COR-L47 (cell line): Measurements from ENCODE around the gene WDR54.

Experiments used
- DNase-seq: peaks from one replicate; lab custom pipeline; 2025; lab: John Stamatoyannopoulos, UW

Gene WDR54, protein sequence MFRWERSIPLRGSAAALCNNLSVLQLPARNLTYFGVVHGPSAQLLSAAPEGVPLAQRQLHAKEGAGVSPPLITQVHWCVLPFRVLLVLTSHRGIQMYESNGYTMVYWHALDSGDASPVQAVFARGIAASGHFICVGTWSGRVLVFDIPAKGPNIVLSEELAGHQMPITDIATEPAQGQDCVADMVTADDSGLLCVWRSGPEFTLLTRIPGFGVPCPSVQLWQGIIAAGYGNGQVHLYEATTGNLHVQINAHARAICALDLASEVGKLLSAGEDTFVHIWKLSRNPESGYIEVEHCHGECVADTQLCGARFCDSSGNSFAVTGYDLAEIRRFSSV

DNA sequence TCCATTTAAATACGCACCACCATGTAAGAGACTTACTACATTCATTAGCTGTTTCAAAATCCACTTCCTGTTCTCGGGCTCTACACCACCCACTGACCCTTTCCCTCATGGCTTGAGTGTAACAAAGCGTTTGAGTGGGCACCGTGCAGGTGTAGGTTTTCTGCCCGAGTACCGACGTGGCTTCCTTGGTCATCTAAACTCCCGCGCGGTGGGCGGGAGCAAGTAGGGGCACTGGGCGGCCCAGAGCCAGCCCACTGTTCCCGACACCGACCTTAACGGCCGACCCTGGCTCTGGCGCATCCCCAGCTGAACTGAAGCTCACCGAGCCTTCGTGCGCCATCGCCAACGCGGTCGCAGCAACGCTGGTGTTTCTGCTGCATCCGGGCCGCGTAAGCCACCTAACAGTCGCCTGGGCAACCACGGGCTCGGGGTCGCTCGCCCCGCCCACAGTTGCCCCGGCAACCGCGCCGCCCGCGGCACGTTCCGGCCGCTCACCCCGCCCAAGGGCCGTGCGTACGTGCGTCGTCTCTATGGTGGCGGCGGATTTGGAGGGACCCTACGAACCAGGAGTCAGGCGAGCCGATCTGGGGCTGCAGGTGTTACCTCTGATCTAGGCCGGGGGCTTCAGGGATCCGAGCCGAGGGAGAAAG is at the start of gene WDR54, which contains the start of gene C2orf81:
Gene WDR54 (plus strand): TSS at position 510 of the 650 bp plus-strand sequence. CDS start 424 bp downstream, outside the sequence.
Gene C2orf81 (minus strand): TSS at position 399 of the 650 bp plus-strand sequence. CDS start 59 bp downstream, at position 340.
- DNase-seq = peak; percentile 95

DNA sequence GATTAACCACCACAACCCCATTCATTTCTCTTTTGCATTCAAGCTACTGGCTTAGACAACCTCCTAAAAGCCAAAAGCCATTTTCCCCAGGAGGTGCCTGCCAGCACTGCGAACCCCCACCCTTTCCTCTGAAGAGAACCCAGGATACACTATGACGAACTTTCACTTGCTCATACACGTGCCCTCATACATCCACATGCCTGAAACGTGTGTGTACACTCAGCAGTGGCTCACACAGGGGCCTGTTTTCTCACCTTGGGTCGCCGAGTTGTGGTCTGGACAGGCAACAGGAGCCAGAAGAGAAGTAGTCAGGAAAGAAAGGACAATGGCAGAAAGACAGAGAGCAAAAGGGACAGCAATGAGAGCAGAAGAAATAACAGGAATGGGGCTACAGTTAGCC is 48.9 kb upstream of the WDR54 start:
- DNase-seq = no peak

DNA sequence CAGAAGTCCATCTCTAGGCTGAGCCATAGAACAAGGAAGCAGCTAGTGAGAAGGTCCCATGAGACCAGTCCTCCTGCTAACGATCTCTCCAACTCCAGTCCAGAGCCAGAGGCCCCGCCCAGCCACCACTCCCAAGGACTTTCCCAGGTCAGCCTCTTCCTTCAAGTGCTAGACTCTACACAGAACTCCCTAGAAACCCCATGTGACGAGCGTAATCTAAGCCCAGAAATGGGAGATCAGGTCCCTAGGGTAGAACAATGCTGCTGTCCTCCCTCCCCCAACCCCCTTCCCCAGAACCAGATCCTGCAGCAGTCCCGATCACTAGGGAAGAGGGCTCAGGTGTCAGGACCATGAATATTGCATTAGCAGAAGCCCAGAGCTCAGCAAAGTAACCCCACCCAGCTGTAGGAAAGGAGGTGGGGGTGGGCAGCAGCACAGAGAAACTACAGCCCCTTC is 48.3 kb upstream of the WDR54 start:
- no peak for DNase-seq

DNA sequence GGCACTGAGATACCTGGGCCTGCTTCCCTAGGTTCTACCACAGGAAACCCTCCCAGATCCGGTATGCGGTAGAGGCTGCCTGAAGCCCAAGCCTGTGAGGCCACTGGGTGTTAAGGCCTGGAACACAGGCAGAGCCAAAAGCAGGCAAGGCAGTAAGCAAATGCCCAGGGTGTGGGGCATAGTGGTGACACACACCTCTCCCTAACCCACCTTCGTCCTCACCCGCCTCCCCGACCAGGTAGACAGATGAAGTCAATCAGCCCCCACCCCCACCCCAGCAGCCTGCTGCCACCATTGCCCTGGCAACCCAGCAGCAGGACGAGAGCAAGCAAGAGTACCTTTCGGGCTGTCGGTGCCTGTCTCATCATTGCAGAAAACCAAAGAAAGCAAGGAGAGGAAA is 47.5 kb upstream of the WDR54 start:
- DNase-seq = peak; percentile 9

DNA sequence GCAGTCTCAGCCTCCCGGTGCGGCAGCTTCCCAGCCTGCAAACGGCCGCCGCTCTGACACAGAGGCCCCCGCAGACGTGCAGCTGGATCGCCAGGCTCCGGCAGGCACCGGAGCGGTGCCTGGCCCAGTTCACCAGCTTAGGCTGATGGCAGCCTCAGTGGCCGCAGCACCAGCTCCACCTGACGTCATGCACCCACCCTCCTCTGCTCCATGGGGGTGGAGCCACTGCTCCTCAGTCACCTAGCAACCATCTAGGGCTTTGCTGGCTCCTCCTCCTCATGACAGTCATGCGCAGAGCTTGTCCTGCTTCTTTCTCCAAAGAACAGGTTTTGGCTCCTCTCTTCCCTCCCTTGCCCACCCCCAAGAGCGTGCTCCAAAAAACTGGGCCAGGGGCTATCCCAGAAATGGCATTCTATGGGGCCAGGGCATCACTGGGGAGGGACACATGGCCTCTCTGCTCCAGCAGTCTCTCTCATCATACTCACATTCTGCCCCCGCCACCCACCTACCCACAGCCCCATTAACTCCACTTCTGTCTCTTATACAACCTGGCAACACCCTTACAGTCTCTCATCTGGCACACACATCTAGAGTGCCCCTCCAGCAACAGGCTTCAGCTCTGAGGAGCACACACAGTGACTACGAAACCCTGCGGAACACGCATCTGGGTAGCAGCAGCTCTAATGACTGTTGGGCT is 46.9 kb upstream of the WDR54 start:
- DNase-seq = peak; percentile 86

DNA sequence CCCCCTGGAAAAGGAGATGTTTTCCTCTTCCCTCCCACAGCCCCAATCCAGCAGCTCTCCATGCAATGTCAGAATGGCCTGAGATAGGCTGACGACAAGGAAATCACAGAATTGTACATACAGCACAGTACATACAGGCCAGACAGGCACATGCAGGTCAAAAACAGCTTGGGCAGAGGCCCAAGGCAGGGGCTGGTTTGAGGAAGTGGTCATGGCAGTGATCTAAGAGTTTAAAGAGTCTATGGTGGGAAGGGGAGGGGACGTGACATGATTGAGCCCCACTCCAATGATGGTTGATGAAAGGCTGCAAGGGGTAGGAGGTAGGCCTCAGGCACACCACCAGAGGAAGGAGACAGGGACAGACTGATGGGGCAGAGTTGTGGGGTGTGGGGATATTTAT is 45.7 kb upstream of the WDR54 start:
- no peak for DNase-seq

DNA sequence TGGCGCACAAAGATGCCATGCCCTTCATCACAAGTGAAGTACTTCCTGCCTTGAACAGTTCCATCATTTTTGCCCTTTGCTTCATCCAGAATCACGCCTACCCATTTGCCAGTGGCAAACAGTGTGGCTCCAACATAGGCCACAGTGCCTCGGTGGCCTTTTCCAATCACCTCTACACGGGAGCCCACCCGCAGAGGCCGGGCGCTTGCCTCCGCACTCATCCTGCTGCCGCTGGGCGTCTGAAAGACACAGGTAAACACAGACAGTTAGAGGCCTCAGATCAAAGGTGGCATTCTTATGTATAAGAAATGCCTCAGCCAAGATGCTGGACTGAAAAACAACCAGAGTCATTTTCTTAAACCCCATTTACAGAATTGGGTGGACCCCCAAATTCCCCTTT is 43.5 kb upstream of the WDR54 start:
- DNase-seq = no peak

DNA sequence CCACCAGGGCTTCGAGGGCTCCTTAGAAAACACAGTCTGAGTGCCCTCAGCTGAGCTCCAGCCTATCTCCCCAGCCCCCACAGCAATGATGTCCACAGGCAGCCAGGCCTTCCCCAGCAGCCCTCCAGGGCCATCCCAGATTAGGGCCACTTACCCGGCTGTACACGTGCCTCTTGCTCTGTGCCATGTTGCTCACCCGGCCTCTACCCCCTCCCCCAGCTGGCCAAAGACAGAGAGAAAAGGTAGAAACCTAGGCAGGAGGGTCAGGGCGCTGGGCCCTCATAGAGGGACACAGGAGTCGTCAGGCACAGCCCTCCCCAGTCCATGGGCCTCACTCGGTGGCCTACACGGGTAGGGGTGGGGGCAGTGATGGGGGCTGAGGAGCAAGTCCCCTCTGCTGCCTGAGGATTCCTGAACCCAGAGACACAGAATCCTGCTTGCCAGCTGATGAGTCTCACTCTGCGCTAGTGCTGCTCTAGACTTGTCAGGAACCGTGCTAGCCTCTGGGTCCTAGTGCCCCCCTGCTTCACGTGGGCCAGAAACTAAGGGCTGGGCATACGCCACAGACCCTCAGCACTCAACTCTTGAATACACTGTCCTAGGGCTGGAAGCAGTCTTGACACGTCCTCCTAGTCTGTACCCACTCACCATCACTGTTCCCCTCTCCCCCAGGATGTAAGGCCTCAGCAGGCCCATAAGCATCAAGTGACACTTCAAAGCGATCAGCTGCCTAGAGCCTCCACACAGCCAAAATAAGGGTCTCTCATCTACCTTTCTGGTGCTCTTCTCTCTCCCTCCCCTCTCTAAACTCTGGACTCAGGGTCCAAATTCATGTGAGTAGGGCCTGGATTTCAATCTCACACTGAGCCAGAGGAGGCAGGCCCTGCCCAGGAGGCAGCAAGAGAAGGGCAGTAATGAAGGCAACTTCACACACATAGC is 41.4 kb upstream of the WDR54 start, which contains the start of gene DCTN1:
Gene DCTN1 (minus strand): TSS at position 461 of the 939 bp plus-strand sequence. CDS start 274 bp downstream, at position 187.
- peak; percentile 14 for DNase-seq

DNA sequence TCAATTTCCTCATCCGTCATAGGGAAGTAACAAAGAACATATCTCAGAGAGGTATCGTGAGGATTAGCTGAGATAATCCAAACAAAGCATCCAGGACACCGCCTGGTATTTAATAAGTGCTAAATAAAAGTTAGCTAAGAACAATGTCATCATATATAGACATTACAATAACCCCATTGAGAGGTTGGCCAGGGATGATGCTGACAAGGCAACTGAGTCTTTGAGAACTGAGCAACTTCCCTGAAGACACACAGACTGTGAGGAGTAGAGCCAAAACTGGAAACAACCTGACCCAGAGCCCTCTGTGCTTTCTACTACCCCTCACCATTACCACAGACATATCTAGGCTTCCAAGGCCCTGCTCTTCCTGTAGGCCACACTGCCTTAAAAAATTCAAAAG is 39.8 kb upstream of the WDR54 start:
- no peak for DNase-seq

DNA sequence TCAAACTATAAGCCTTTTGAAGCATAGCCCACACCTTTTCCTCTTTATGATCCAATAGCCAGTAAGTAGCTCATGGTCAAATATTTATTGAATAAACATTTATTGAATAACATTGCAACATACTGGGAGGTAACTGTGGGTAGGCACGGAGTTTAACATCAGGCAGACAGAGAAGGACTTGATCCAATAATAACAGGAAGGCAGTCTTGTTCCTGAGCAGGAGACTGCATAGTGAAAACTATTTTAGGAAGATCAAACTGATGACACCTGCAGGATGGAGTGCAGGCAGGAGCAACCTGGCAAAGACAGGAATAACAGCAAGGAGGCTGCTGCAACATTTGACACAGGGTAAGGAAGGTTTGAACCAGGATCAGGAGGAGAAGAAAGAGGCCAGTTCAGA is 38.3 kb upstream of the WDR54 start:
- DNase-seq = no peak

DNA sequence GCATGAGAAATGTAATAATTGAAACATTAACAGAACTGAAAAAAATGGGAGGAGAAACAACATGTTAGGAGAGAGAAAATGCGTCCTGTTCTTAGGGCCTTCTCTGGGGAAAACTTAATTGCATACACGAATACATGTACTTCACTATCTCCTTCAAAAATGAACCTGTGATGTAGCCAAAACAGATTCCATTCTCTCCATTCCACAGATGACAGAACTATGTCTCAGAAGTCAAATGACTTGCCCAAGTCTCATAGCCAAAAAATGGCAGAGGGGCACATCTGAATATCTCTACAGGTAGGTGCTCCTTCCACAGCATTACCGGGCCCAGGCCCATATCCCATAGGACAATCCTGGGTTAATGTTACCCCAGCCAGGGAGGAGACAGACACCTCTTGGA is 37.5 kb upstream of the WDR54 start:
- DNase-seq = no peak

DNA sequence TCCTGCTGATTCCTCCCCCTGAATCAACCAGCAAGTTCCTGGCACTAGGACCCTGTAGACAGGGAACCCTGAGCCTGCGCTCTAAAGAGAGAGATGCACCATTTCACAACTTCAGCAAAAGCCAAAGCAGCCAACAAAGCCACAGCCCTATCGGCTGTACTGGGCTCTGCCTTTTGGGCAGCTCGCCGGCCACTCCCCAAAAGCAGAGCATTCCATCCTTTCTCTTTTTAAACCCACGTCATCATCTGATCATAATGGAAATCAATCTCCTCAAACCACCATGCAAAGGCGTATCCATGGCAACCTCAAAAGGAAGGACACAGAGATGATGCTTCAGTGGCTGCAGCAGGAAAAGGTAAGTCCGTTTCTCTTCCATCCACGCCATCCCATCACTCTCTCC is 36.1 kb upstream of the WDR54 start:
- no peak for DNase-seq

DNA sequence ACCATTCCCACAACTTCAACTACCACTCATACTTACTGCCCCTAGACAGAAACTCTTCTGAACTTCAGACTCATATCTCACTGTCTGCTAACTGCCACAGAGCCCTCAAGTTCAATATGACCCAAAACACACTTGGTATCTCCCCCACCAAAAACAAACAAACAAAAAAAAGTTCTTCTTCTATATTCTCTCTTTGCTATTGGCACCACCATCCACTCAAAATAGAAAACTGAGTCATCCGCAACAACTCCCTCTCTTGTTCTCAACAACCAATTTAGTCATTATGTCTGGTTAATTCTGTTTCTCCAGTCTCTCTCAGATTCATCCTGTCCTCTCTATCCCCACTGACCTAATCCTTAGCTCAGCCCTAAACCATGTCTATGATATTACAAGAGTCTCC is 34.2 kb upstream of the WDR54 start:
- no peak for DNase-seq

DNA sequence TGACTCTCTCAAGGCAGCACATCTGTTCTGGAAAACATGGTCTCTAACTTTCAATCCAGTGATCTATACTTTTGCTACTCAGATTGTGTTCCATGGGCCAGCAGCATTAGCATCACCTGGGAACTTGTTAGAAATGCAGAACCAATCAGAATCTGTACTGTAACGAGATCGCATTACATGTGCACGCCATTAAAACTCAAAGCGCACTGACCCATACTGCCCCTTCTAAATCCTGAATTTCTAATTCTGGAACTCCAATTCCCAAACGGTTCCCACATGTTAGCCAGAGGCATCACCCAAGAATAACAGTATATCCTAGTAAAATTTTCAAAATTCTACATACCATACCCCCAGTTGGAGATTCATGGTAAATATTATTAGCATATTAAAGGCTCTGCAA is 30.9 kb upstream of the WDR54 start:
- DNase-seq = no peak

DNA sequence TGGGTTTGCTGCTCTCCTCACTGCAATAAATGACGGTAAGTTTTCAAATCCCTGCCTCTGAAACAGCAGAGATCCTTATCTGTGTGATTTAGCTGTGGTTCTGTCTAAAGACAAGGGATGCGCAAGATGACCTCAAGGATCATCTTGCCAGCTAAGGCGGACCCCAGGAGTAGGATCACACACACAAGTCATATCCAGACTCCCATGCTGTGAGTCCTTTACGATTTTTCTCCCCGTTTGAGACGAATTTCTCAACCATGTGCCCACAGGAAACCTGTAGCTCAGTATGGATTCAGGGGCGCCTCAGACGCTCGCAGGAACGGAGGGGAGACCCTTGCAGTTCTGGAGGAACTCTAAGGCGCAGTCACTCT is 30.3 kb upstream of the WDR54 start:
- no peak for DNase-seq

DNA sequence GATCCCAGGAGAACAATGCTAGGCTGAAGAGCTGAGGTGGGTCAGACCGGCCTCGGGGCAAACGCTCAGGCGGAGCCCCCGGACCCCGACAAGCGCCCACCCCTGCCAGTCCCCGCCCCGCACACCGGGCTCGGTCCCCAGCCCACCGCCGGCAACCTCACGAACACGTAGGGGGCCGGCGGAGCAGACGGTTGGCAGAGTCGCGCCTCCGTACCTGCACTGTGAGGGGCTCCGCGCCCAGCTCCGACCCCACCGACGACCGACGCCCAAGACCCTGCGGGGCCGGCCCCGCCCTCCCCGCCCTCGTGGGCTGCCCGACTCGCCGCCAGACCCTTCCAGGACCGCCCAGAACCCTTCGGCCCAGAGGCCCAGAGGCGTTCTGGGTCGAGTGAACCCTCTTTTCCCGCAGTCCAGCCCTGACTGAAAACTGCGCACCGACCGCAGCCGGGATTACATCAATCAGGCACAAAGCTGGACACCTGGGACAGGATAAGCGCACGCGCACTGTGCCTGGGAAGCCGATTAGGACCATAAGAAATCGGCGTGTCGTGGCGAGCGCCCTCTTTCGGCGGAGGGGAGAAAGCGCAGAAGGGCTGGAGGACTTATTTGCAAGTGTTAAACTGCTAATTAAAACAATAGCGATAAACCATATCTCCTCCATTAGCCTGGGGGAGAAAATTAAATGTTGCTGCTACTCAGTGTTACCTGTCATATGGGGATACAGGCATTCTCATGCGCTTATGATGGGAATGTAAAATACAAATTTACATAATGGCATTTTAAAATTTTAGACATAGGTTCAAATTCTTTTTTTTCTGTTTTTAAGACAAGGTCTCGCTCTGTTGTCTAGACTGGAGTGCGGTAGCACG is 29.7 kb upstream of the WDR54 start:
- DNase-seq = peak; percentile 82

DNA sequence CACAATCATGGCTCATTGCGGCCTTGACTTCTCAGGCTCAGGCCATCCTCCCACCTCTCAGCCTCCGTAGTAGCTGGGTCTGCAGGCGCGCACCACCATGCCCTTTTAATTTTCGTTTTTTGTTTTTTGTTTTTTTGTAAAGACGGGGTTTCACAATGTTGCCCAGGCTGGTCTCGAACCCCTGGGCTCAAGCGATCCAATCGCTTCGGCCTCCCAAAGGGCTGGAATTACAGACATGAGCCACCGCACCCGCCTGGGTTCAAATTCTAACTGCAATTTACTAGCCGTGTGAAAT is 29.1 kb upstream of the WDR54 start:
- no peak for DNase-seq

DNA sequence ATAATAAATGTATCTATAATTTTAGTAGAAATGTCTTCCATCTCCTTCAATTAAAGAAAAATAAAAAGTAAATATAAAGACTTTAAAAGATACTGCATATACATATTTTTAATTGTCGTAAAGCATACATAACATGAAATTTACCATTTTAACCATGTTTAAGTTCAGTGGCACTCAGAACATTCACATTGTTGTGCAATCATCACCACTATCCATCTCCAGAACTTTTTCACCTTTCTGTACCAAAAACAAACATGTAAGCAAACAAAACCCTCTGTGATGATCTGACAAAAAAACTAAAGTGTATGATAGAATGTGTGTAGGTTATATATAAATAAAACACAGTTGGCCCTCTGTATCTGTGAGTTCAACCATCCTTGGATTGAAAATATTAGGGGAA is 28.0 kb upstream of the WDR54 start:
- no peak for DNase-seq

DNA sequence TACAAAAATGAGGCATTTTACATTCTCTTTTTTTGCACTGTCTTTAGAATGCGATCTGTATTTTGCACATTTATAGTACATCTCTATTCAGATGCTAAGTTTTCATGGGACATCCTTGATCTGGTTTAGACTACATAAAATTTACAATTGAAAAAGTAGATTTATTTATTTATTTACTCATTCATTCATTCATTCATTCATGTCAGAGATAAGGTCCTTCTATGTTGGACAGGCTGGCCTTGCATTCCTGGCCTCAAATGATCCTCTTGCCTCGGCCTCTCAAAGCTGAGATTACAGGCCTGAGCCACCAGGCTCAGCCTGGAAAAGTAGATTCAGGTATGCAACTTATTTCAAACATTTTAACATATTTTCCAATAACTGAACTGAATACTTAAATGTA is 25.4 kb upstream of the WDR54 start:
- DNase-seq = no peak

DNA sequence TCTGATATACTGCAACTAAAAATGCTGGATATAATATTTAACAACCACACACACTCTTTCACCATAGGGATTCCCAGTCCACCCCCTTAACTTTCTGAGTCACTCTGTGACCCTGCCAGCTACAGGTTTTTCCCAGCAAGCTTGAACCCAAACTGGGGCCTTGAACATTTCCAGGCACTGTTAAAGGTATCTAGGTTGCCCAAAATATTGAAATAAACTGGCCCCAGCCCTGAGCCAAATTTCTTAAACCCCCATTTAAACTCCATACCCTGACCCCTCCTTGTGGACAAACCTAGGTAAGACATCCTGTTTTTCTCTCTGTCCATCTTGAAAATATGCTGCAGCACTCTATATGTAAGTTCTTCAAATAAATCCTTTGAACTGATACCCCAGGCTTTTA is 21.7 kb upstream of the WDR54 start:
- DNase-seq = peak; percentile 11

DNA sequence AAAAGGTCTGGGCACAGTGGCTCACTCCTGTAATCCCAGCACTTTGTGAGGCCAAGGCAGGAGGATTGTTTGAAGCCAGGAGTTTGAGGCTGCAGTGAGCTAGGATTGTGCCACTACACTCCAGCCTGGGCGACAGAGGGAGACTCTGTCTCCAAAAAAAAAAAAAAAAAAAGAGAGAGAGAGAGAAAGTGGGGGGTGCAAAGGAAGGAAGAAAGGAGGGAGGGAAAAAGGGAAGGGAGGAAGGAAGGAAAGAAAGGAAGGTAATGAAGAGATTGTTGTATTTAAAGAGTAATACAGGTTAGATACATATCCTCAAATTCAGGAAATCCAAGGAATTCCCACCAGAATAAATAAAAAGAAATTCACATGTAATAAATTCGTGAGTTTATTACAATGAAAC is 19.6 kb upstream of the WDR54 start:
- DNase-seq = no peak
